Body of pancreas (tissue), 4 donors: ENCODE data around the gene LTBP1. TPM values are rescaled to one million over a fixed set of nuclear protein-coding genes. Genes with fewer than 3 reads are reported as not detected.

Source experiments
- ATAC-seq: fragments of 150-250 bp; one replicate; pipeline ENCODE4 v1.9.1; 2016
- DNase-seq, 4 donors: peaks; one replicate each; pipeline ENCODE4 v3.0.0-alpha.2; 2019
- H3K27ac ChIP-seq, 4 donors: fragments of 200-600 bp; sonication (generic); 1 replicate in 3 of 4; 2 replicates in 1 of 4; pipeline versions ENCODE4 v1.5.1 to v1.6.1; 2016 to 2019; ENCODE audit warnings: mild to moderate bottlenecking in 1 of 4, mixed read lengths in 1 of 4, moderate library complexity in 1 of 4
- H3K27me3 ChIP-seq, 2 donors: fragments of 200-600 bp; sonication (generic); one replicate each; pipeline ENCODE4 v1.6.0; 2016; ENCODE audit warnings: mild to moderate bottlenecking in 1 of 2
- H3K36me3 ChIP-seq, 2 donors: fragments of 200-600 bp; sonication (generic); replicated peaks in 1 of 2; 2 replicates each; pipeline ENCODE4 v1.5.1; 2016; ENCODE audit warnings: low read depth in 2 of 2; ENCODE audit not compliant: insufficient read depth in 1 of 2
- H3K4me1 ChIP-seq: fragments of 200-600 bp; sonication (generic); one replicate; pipeline ENCODE4 v1.6.0; 2016
- H3K4me3 ChIP-seq, 2 donors: fragments of 200-600 bp; sonication (generic); 1 replicate in 1 of 2; 2 replicates in 1 of 2; pipeline ENCODE4 v1.5.1; 2016 to 2019
- H3K9me3 ChIP-seq, 3 donors: fragments of 200-600 bp; sonication (generic); 1 replicate in 2 of 3; 2 replicates in 1 of 3; pipeline ENCODE4 v1.5.1; 2016
- POLR2A ChIP-seq, 3 donors: fragments of 450-650 bp; IDR thresholded peaks; one replicate each; pipeline ENCODE4 v1.6.1; 2016; ENCODE audit warnings: antibody characterized with exemption in 3 of 3, mild to moderate bottlenecking in 2 of 3
- WGBS, 2 donors: methylation state at CpG; one replicate each; pipeline ENCODE4 v1.1.5; 2017; 5-methylcytosine and 5-hydroxymethylcytosine counted together
- intact Hi-C: fragments of 100-400 bp; cut with DNase I; formaldehyde crosslinking; loops from one replicate; pipeline ENCODE4 v1.15.1; 2023
- total RNA-seq, 2 donors: library from RNA; depleted of rRNA; stranded (reverse); fragments of >200 nt; gene quantifications; one replicate each; pipeline ENCODE4 v1.1.0, GENCODE V29; 2016
- TF ChIP-seq, protein P1 (sequence below), 7 experiments: fragments of 450-650 bp in 4 of 7; fragments of 200-600 bp in 3 of 7; sonication (generic) in 3 of 7; IDR thresholded peaks; one replicate each; pipeline ENCODE4 v1.5.1; 2016 to 2019; ENCODE audit warnings: antibody characterized with exemption in 7 of 7

LTBP1 gene
- total RNA-seq, 2 donors from 2014 or later = 8.8 to 10.2 TPM

DNA sequence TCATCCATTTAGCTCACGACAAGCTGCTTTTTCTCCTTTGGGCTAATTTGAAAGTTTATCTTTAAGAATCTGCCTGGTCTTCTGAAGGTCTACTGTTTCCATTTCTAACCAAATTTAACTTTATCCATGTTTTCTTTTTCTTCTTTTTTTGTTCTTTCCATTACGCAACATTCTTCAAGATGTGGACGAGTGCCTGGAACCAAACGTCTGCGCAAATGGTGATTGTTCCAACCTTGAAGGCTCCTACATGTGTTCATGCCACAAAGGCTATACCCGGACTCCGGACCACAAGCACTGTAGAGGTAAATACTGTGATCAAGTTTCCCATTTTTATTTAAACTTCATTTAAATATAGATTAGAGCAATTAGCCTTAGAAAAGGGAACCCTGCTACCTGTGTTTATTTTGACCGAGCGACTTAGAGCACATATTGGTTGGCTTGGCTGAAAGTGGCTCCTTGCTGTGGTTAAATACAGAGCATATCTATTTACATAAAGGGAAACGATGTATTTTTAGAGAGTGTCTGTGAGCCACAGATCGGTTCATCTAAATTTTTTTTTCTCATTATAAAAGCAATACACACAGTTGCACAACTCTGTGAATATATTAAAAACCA lies 346.3 kb downstream of the LTBP1 start:
- Histone ChIP-seq H3K9me3 (no peaks in the 10 kb centered on the region), H3K4me1 (peaks cover 19% of the 10 kb centered on the region), H3K4me3 (no peak overlapping the region), H3K36me3 (no peaks in the 10 kb centered on the region), H3K27me3 (no peaks in the 10 kb centered on the region), H3K27ac (no peak overlapping the region)
- ATAC-seq = peak; percentile 64
- intact Hi-C loops = no loop called here
- 61 to 76% methylated on average over 11 of the region's 11 CpGs for WGBS, 2 donors
- DNase-seq = peak in 2 of 4 donors; percentile 11 to 25
- no peak for TF ChIP-seq POLR2A (IDR thresholded peaks at IDR 0.05)
- TF ChIP-seq, protein P1, sequence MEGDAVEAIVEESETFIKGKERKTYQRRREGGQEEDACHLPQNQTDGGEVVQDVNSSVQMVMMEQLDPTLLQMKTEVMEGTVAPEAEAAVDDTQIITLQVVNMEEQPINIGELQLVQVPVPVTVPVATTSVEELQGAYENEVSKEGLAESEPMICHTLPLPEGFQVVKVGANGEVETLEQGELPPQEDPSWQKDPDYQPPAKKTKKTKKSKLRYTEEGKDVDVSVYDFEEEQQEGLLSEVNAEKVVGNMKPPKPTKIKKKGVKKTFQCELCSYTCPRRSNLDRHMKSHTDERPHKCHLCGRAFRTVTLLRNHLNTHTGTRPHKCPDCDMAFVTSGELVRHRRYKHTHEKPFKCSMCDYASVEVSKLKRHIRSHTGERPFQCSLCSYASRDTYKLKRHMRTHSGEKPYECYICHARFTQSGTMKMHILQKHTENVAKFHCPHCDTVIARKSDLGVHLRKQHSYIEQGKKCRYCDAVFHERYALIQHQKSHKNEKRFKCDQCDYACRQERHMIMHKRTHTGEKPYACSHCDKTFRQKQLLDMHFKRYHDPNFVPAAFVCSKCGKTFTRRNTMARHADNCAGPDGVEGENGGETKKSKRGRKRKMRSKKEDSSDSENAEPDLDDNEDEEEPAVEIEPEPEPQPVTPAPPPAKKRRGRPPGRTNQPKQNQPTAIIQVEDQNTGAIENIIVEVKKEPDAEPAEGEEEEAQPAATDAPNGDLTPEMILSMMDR (IDR thresholded peaks at IDR 0.05) = no peak

DNA sequence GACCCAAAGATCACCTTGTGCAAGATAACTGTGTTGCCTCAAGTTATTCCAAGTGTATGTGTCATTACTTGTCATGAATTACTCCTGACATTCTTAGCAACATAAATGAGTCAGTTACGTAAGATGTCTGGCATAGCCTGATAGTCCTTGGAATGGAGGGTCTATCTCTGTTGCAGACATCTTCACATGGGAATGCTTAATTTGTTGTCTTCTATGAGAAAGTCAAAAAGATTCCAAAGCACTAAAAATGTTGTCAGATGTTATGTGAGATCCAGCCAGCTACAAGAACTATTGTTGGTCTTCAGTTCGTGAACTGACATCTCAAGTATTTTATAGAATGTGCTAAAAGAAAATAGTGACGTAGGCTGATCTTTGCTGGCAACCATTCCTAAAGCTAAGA lies 351.5 kb downstream of the LTBP1 start:
- TF ChIP-seq, protein P1 (IDR thresholded peaks at IDR 0.05) = no peak
- TF ChIP-seq POLR2A (IDR thresholded peaks at IDR 0.05) = no peak
- Histone ChIP-seq H3K27ac (no peak overlapping the region), H3K36me3 (no peaks in the 10 kb centered on the region), H3K27me3 (no peaks in the 10 kb centered on the region), H3K4me3 (no peak overlapping the region), H3K4me1 (no peaks in the 10 kb centered on the region), H3K9me3 (no peaks in the 10 kb centered on the region)
- 88 to 89% methylated on average over 3 of the region's 3 CpGs for WGBS, 2 donors
- intact Hi-C loops = no loop called here
- ATAC-seq (peak; percentile 45), DNase-seq (no peak)

DNA sequence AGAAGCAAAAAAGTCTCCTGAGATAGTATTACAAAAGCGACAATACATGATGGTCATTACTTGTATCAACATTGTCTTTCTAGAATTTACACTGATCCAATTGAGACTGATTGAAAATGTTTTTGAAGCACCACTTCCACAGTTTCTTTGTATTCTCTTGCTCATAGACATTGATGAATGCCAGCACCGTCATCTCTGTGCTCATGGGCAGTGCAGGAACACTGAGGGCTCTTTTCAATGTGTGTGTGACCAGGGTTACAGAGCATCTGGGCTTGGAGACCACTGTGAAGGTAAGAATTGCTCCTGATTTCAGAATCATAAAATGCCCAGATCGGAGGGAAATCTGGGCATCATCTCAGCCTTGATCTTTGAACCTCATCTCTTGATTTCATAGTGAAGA lies 354.6 kb downstream of the LTBP1 start:
- Histone ChIP-seq H3K9me3 (no peaks in the 10 kb centered on the region), H3K4me1 (no peaks in the 10 kb centered on the region), H3K36me3 (no peaks in the 10 kb centered on the region), H3K27ac (no peak overlapping the region), H3K4me3 (no peak overlapping the region), H3K27me3 (no peaks in the 10 kb centered on the region)
- intact Hi-C loops = no loop called here
- TF ChIP-seq, protein P1 (IDR thresholded peaks at IDR 0.05) = no peak
- no peak for TF ChIP-seq POLR2A (IDR thresholded peaks at IDR 0.05)
- 89 to 90% methylated on average over 3 of the region's 3 CpGs for WGBS, 2 donors
- no peak for DNase-seq
- no peak for ATAC-seq

DNA sequence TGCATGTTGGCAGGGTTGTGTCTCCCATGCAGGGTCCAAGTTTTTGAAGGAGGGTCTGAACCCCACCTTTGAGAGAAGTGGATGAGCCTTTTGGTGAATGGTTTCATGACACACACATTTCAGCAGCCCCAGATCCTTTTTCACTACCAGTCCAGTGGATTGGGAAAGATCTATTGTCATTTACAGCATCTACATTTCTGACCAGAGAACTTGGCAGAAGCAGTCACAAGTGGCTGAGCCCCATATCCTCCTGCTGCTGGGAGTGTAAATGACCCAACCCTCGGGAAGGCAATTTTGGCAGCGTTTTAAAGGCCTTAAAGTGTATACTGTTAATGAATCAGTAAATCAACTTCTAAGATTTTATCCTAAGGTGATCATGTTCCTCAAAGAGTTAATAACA lies 355.6 kb downstream of the LTBP1 start:
- 72 to 74% methylated on average over 2 of the region's 2 CpGs for WGBS, 2 donors
- ATAC-seq (no peak), DNase-seq (no peak)
- H3K27me3 ChIP-seq = no peaks in the 10 kb centered on the region
- intact Hi-C loops = no loop called here
- no peak for TF ChIP-seq POLR2A (IDR thresholded peaks at IDR 0.05)
- TF ChIP-seq, protein P1 (IDR thresholded peaks at IDR 0.05) = no peak
- no peak overlapping the region for H3K4me3 ChIP-seq
- H3K36me3 ChIP-seq = no peaks in the 10 kb centered on the region
- no peak overlapping the region for H3K27ac ChIP-seq
- no peaks in the 10 kb centered on the region for H3K9me3 ChIP-seq
- H3K4me1 ChIP-seq = no peaks in the 10 kb centered on the region
